Measurements from ENCODE around the gene GSX2.

DNA sequence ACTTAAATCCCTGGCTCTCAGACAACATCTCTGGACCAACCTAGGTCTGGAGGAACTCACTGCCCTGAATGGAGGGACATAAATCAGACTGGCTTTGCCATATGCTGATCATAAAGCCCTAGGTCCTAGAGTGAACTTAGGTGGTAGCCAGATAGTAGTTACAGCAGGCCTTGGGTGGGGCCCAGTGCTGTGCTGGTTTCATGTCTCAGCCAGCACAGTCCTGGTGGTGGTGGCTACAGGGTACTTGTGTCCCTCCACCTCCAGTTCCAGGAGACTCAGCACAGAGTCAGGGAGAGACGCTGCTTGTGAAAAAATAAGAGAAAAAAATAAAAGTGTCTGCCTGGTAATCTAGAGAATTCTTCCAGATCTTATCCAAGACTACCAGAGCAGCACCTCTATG, 40.3 kb downstream of the GSX2 start:
- TF ChIP-seq ZC3H10 (CRISPR knock-in tag; IDR thresholded peaks at IDR 0.05) (no peak), CSRNP3 (CRISPR knock-in tag; IDR thresholded peaks at IDR 0.05) (no peak), RARB (CRISPR knock-in tag; IDR thresholded peaks at IDR 0.05) (no peak), PPARA (CRISPR knock-in tag; IDR thresholded peaks at IDR 0.05; ENCODE audit: borderline replicate concordance) (no peak)
- TF ChIP-seq, protein P1, sequence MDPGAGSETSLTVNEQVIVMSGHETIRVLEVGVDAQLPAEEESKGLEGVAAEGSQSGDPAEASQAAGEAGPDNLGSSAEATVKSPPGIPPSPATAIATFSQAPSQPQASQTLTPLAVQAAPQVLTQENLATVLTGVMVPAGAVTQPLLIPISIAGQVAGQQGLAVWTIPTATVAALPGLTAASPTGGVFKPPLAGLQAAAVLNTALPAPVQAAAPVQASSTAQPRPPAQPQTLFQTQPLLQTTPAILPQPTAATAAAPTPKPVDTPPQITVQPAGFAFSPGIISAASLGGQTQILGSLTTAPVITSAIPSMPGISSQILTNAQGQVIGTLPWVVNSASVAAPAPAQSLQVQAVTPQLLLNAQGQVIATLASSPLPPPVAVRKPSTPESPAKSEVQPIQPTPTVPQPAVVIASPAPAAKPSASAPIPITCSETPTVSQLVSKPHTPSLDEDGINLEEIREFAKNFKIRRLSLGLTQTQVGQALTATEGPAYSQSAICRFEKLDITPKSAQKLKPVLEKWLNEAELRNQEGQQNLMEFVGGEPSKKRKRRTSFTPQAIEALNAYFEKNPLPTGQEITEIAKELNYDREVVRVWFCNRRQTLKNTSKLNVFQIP (CRISPR knock-in tag; IDR thresholded peaks at IDR 0.05; ENCODE audit: borderline replicate concordance, low read depth): no peak
- TF ChIP-seq, protein P2, sequence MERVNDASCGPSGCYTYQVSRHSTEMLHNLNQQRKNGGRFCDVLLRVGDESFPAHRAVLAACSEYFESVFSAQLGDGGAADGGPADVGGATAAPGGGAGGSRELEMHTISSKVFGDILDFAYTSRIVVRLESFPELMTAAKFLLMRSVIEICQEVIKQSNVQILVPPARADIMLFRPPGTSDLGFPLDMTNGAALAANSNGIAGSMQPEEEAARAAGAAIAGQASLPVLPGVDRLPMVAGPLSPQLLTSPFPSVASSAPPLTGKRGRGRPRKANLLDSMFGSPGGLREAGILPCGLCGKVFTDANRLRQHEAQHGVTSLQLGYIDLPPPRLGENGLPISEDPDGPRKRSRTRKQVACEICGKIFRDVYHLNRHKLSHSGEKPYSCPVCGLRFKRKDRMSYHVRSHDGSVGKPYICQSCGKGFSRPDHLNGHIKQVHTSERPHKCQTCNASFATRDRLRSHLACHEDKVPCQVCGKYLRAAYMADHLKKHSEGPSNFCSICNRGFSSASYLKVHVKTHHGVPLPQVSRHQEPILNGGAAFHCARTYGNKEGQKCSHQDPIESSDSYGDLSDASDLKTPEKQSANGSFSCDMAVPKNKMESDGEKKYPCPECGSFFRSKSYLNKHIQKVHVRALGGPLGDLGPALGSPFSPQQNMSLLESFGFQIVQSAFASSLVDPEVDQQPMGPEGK (CRISPR knock-in tag; IDR thresholded peaks at IDR 0.05; ENCODE audit: borderline replicate concordance): no peak
- TF ChIP-seq, protein P3, sequence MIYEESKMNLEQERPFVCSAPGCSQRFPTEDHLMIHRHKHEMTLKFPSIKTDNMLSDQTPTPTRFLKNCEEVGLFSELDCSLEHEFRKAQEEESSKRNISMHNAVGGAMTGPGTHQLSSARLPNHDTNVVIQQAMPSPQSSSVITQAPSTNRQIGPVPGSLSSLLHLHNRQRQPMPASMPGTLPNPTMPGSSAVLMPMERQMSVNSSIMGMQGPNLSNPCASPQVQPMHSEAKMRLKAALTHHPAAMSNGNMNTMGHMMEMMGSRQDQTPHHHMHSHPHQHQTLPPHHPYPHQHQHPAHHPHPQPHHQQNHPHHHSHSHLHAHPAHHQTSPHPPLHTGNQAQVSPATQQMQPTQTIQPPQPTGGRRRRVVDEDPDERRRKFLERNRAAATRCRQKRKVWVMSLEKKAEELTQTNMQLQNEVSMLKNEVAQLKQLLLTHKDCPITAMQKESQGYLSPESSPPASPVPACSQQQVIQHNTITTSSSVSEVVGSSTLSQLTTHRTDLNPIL (CRISPR knock-in tag; IDR thresholded peaks at IDR 0.05; ENCODE audit: low read depth): no peak

Measured in SK-N-SH treated with all-trans-retinoic acid at 6 μM for 48 hours (cell line).